ENCODE measurements around the gene TSHZ2. TPM values are rescaled to one million over a fixed set of nuclear protein-coding genes. Genes with fewer than 3 reads are reported as not detected.
A peak's percentile ranks its signal among the peaks of the same experiment; 100 is the strongest.

TSHZ2 gene
- total and polyA plus RNA-seq, 12 donors: 1.5 to 6.2 (median 4.5) TPM

DNA sequence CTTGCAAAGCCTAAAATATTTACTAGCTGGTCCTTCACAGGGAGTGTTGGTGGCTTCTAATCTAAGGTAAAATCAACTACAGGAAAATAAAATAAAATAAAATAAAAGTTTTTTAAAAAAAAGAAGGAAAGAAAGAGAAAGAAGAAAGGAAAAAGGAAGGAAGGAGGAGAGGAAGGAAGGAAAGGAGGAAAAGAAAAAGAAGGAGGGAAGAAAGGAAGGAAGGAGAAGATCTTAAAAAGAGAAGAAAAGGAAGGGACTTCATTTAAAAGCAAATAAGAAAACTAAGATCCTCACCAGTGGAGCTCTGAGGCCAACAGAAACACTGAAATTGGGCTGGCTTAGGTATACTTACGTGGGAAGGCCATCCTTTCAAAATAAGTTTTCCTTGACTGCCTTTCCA is 178.4 kb downstream of the TSHZ2 start:
- TF ChIP-seq CTCF (IDR thresholded peaks at IDR 0.05): no peak
- Histone ChIP-seq H3K9me3 (no peaks in the 10 kb centered on the region), H3K4me1 (peaks cover 0 to 19% (median 13%) of the 10 kb centered on the region in 9 donors), H3K27me3 (peaks cover 0 to 4% (median 0%) of the 10 kb centered on the region in 7 donors), H3K36me3 (no peaks in the 10 kb centered on the region), H3K27ac (no peak overlapping the region), H3K4me3 (no peak overlapping the region)
- ATAC-seq (no peak), DNase-seq (no peak)
- WGBS, 2 donors: 92 to 96% methylated on average over 1 of the region's 1 CpG
- intact Hi-C loops (cut with DNase I): loop anchor here in 1 of 10 donors (10.0 kb wide), 1 partner anchor 394 kb away; no protein-coding TSS in a partner anchor

- peaks cover 0 to 4% (median 0%) of the 10 kb centered on the region in 7 donors for H3K27me3 ChIP-seq
- intact Hi-C loops (cut with DNase I): loop anchor here in 1 of 10 donors (10.0 kb wide), 1 partner anchor 393 kb away; no protein-coding TSS in a partner anchor
- H3K36me3 ChIP-seq: no peaks in the 10 kb centered on the region
- no peak overlapping the region for H3K4me3 ChIP-seq
- ATAC-seq (no peak), DNase-seq (no peak)
- H3K9me3 ChIP-seq: no peaks in the 10 kb centered on the region
- no peak overlapping the region for H3K27ac ChIP-seq
- peaks cover 0 to 19% (median 13%) of the 10 kb centered on the region in 9 donors for H3K4me1 ChIP-seq
- no peak for TF ChIP-seq CTCF (IDR thresholded peaks at IDR 0.05)
These were observed 180.1 kb downstream of the TSHZ2 start for GRCh38 chr20:53152228-53152627.

DNA sequence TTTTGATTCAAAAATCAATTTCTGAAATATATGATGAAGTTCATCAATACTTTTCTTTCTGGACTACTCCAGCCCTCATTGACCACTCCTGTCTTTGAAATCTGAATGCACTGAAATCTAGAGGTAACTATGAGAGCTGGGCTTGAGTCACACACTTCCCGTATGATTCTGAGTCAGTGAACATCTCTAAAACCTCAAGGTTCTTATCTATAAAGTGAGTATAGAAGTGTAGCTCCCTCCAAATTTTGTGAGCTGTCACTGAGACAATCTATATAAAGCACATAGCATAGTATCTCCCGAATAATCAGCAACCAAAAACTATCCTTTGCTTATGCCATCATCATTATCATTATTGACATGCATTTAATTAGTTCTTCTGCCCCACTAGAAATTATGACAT is 182.4 kb downstream of the TSHZ2 start:
- Histone ChIP-seq H3K4me3 (no peak overlapping the region), H3K9me3 (no peaks in the 10 kb centered on the region), H3K27me3 (no peaks in the 10 kb centered on the region), H3K27ac (no peak overlapping the region), H3K4me1 (peaks cover 0 to 6% (median 5%) of the 10 kb centered on the region in 9 donors), H3K36me3 (no peaks in the 10 kb centered on the region)
- no peak for ATAC-seq
- WGBS, 2 donors: 91 to 95% methylated on average over 2 of the region's 2 CpGs
- intact Hi-C loops (cut with DNase I): loop anchor here in 1 of 10 donors (10.0 kb wide), 1 partner anchor 390 kb away; no protein-coding TSS in a partner anchor
- DNase-seq: no peak
- no peak for TF ChIP-seq CTCF (IDR thresholded peaks at IDR 0.05)

- Histone ChIP-seq H3K27ac (no peak overlapping the region), H3K4me1 (peaks cover 0 to 4% (median 0%) of the 10 kb centered on the region in 9 donors), H3K36me3 (no peaks in the 10 kb centered on the region), H3K9me3 (no peaks in the 10 kb centered on the region), H3K27me3 (no peaks in the 10 kb centered on the region), H3K4me3 (no peak overlapping the region)
- intact Hi-C loops (cut with DNase I): loop anchor here in 2 of 10 donors (5.0 to 10.0 kb wide), 2 partner anchors 387 to 390 kb away; no protein-coding TSS in a partner anchor
- TF ChIP-seq CTCF (IDR thresholded peaks at IDR 0.05): peak; percentile 9 to 56 (median 37)
- 90 to 92% methylated on average over 11 of the region's 11 CpGs for WGBS, 2 donors
- no peak for ATAC-seq
- peak; percentile 13 to 23 for DNase-seq
These were observed 185.6 kb downstream of the TSHZ2 start for GRCh38 chr20:53157443-53158408.

Measured in heart right ventricle (tissue), 16 donors.